Neuronal stem cell (in vitro differentiated cells): ENCODE measurements around the gene PLCXD3.
A peak's percentile ranks its signal among the peaks of the same experiment; 100 is the strongest.

Experiments
- DNase-seq: peaks from one replicate; pipeline ENCODE4 v3.0.0-alpha.2; 2013; ENCODE audit warnings: low spot score
- H2AFZ ChIP-seq: one replicate; pipeline ENCODE4 v1.6.1; 2013; ENCODE audit warnings: mild to moderate bottlenecking, low read length, inconsistent platforms
- H2AK5ac ChIP-seq: 2 replicates; pipeline ENCODE4 v1.6.1; 2013; ENCODE audit warnings: low read depth, mild to moderate bottlenecking, inconsistent platforms, low read length, moderate library complexity, mixed read lengths
- H2BK120ac ChIP-seq: 2 replicates; pipeline ENCODE4 v1.6.1; 2013; ENCODE audit warnings: low read depth, mild to moderate bottlenecking, inconsistent platforms, low read length, moderate library complexity, mixed read lengths
- H2BK12ac ChIP-seq: one replicate; pipeline ENCODE4 v1.6.1; 2013; ENCODE audit warnings: low read length, inconsistent platforms
- H2BK15ac ChIP-seq: 2 replicates; pipeline ENCODE4 v1.6.1; 2013; ENCODE audit warnings: mild to moderate bottlenecking, low read length, inconsistent platforms, mixed read lengths
- H2BK5ac ChIP-seq: one replicate; pipeline ENCODE4 v1.6.1; 2013; ENCODE audit warnings: inconsistent platforms, mild to moderate bottlenecking, low read length, moderate library complexity
- H3K14ac ChIP-seq: one replicate; pipeline ENCODE4 v1.6.1; 2013; ENCODE audit warnings: low read length, inconsistent platforms
- H3K18ac ChIP-seq: 2 replicates; pipeline ENCODE4 v1.6.1; 2013; ENCODE audit warnings: low read length, inconsistent platforms
- H3K23ac ChIP-seq: 2 replicates; pipeline ENCODE4 v1.6.1; 2013; ENCODE audit warnings: low read depth, mild to moderate bottlenecking, mixed read lengths, low read length, inconsistent platforms; ENCODE audit not compliant: poor library complexity
- H3K27ac ChIP-seq: replicated peaks from 3 replicates; pipeline ENCODE4 v1.5.1; 2013; ENCODE audit warnings: low read length, inconsistent platforms
- H3K27me3 ChIP-seq, 3 experiments: 2 replicates each; pipeline ENCODE4 v1.6.1; 2013; ENCODE audit warnings: low read length in 3 of 3, mild to moderate bottlenecking in 2 of 3, inconsistent platforms in 1 of 3, low read depth in 1 of 3, mixed read lengths in 1 of 3, moderate library complexity in 1 of 3; ENCODE audit not compliant: control insufficient read depth in 3 of 3, insufficient read depth in 3 of 3
- H3K36me3 ChIP-seq, 2 donors: replicated peaks in 1 of 2; 2 replicates each; pipeline ENCODE4 v1.6.1; 2013; ENCODE audit warnings: low read length in 2 of 2; ENCODE audit not compliant: control insufficient read depth in 2 of 2, insufficient read depth in 2 of 2
- H3K4ac ChIP-seq: 2 replicates; pipeline ENCODE4 v1.6.1; 2013; ENCODE audit warnings: inconsistent platforms, mild to moderate bottlenecking, low read length, moderate library complexity
- H3K4me1 ChIP-seq, 2 donors: 1 replicate in 1 of 2; 2 replicates in 1 of 2; pipeline ENCODE4 v1.6.1; 2013; ENCODE audit warnings: low read length in 2 of 2, low read depth in 1 of 2; ENCODE audit not compliant: control insufficient read depth in 2 of 2, insufficient read depth in 1 of 2
- H3K4me2 ChIP-seq: one replicate; pipeline ENCODE4 v1.6.1; 2013; ENCODE audit warnings: mild to moderate bottlenecking, low read length, inconsistent platforms; ENCODE audit not compliant: insufficient read depth, poor library complexity, severe bottlenecking
- H3K4me3 ChIP-seq, 2 donors: 2 replicates each; pipeline ENCODE4 v1.5.1; 2013; ENCODE audit warnings: low read length in 2 of 2, mild to moderate bottlenecking in 2 of 2, inconsistent platforms in 1 of 2, moderate library complexity in 1 of 2
- H3K79me1 ChIP-seq: one replicate; pipeline ENCODE4 v1.6.1; 2013; ENCODE audit warnings: low read depth, mild to moderate bottlenecking, inconsistent platforms, low read length, moderate library complexity
- H3K9ac ChIP-seq: one replicate; pipeline ENCODE4 v1.6.1; 2013; ENCODE audit warnings: mild to moderate bottlenecking, low read depth, low read length, inconsistent platforms; ENCODE audit not compliant: poor library complexity
- H3K9me3 ChIP-seq, 2 donors: replicated peaks in 1 of 2; 2 replicates each; pipeline versions ENCODE3 to v1.6.1; 2013; ENCODE audit warnings: low read length in 2 of 2, mild to moderate bottlenecking in 2 of 2, inconsistent platforms in 1 of 2, low read depth in 1 of 2, mixed read lengths in 1 of 2, moderate library complexity in 1 of 2; ENCODE audit not compliant: control insufficient read depth in 2 of 2, insufficient read depth in 1 of 2
- H4K8ac ChIP-seq: one replicate; pipeline ENCODE4 v1.6.1; 2013; ENCODE audit warnings: low read depth, mild to moderate bottlenecking, inconsistent platforms, low read length, moderate library complexity
- H4K91ac ChIP-seq: one replicate; pipeline ENCODE4 v1.6.1; 2013; ENCODE audit warnings: low read length, low read depth, mild to moderate bottlenecking, inconsistent platforms; ENCODE audit not compliant: poor library complexity
- WGBS, 2 donors: extraction: QIAGEN DNeasy Blood & Tissue Kit; methylation state at CpG; one replicate each; pipeline ENCODE4 v1.1.7; 2013; ENCODE audit warnings: missing lambda C conversion rate in 2 of 2, mixed read lengths in 1 of 2; ENCODE audit not compliant: insufficient read length in 2 of 2, insufficient replicate concordance in 1 of 2; ENCODE audit errors: extremely low coverage in 2 of 2; 5-methylcytosine and 5-hydroxymethylcytosine counted together

The PLCXD3 gene

DNA sequence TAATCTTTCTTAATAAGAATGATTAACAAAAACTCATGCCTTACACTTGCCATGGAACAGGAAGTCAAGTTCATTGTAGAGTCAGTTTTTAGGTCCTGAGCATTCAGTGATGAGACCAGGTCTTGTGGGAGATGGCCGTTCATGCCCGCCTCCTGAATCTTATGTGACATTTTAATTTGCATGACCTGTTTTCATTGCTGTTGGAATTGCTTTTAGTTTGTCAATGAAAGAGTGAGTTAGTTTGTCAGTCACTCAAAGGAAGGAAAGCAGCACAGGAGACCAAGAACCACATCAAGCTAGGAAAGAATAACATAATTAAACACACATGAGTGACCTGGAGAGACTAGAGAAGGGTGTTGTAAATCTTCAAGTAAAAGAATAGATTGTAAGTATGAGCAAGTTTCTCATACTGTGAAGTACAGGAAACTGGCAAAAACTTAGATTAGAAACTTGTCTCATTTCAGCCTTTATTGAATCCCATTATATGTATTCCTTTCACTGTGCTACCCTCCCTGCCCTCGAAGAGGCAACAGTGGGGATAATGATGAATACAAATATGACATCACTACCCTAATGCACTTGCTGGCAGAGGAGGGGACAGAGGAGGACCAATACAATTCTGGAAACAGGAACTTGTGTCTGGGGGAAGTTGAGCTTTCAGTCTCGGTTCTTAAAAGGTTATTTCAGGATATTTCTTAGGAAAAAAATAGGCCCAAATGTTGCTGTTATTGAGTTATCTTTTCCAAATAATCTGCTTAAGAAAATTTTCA is 232.7 kb downstream of the PLCXD3 start:
- no CpG with 5 or more reads among the region's 4 CpGs for WGBS, 2 donors
- H3K27me3 ChIP-seq = no peaks in the 10 kb centered on the region
- no peak overlapping the region for H4K8ac ChIP-seq

DNA sequence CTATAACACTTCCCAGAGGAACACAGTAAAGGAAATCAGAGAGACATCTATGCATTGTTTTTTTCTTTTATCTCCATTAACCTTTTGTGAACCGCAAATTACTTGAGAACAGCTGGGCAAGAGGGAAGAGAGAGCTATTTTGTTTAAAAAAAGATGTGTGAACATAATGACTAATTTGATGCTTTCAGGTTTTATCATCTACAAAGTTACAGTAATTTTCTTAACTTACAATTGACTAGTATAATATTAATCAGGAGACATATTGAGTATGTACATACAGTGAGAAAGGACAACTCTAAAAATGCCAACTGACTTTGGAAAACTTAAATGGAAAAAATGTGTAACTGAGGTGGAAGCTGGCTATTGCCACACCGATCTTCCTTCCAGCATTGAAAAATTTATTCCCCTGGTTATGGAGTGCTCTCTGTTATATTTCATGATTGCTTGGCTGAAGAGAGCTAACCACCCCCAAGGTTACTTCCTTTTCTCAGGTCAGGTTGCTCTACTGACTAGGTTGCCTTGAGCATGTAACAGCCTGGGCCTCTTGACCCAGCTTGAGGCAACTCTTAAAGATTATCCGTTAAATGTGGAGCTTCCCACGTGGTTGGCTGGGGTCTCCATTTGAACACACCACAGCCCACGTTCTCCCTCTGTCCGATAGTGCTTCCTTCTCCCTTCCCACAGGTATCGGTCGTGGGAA is 234.4 kb downstream of the PLCXD3 start:
- no peak overlapping the region for H2AK5ac ChIP-seq
- no peak overlapping the region for H4K8ac ChIP-seq
- H2BK15ac ChIP-seq = no peak overlapping the region
- H3K9ac ChIP-seq = no peak overlapping the region
- no peaks in the 10 kb centered on the region for H3K79me1 ChIP-seq
- H3K36me3 ChIP-seq = no peaks in the 10 kb centered on the region
- H3K9me3 ChIP-seq = no peaks in the 10 kb centered on the region
- H3K18ac ChIP-seq = no peak overlapping the region
- no peak overlapping the region for H3K4ac ChIP-seq
- H2BK12ac ChIP-seq = no peak overlapping the region
- WGBS, 2 donors = no CpG with 5 or more reads among the region's 8 CpGs
- no peak overlapping the region for H2BK120ac ChIP-seq
- no peaks in the 10 kb centered on the region for H3K27me3 ChIP-seq
- no peak overlapping the region for H3K27ac ChIP-seq
- H4K91ac ChIP-seq = no peak overlapping the region
- H3K4me3 ChIP-seq = no peak overlapping the region
- no peak overlapping the region for H2AFZ ChIP-seq
- no peak overlapping the region for H3K14ac ChIP-seq
- H3K4me2 ChIP-seq = no peak overlapping the region
- H3K4me1 ChIP-seq = no peaks in the 10 kb centered on the region
- no peak for DNase-seq
- no peak overlapping the region for H2BK5ac ChIP-seq
- no peak overlapping the region for H3K23ac ChIP-seq

More for the DNA sequence above, 232.7 kb downstream of the PLCXD3 start:
- Histone ChIP-seq H3K27ac (no peak overlapping the region), H3K14ac (no peak overlapping the region), H2BK12ac (no peak overlapping the region), H3K4me2 (no peak overlapping the region), H3K79me1 (no peaks in the 10 kb centered on the region), H2BK120ac (no peak overlapping the region), H3K36me3 (no peaks in the 10 kb centered on the region), H3K9ac (no peak overlapping the region), H2BK5ac (no peak overlapping the region), H3K23ac (no peak overlapping the region), H2BK15ac (no peak overlapping the region), H4K91ac (no peak overlapping the region), H3K18ac (no peak overlapping the region), H3K4me3 (no peak overlapping the region), H3K9me3 (no peaks in the 10 kb centered on the region), H2AFZ (no peak overlapping the region), H3K4me1 (no peaks in the 10 kb centered on the region), H2AK5ac (no peak overlapping the region), H3K4ac (no peak overlapping the region)
- DNase-seq = no peak

DNA sequence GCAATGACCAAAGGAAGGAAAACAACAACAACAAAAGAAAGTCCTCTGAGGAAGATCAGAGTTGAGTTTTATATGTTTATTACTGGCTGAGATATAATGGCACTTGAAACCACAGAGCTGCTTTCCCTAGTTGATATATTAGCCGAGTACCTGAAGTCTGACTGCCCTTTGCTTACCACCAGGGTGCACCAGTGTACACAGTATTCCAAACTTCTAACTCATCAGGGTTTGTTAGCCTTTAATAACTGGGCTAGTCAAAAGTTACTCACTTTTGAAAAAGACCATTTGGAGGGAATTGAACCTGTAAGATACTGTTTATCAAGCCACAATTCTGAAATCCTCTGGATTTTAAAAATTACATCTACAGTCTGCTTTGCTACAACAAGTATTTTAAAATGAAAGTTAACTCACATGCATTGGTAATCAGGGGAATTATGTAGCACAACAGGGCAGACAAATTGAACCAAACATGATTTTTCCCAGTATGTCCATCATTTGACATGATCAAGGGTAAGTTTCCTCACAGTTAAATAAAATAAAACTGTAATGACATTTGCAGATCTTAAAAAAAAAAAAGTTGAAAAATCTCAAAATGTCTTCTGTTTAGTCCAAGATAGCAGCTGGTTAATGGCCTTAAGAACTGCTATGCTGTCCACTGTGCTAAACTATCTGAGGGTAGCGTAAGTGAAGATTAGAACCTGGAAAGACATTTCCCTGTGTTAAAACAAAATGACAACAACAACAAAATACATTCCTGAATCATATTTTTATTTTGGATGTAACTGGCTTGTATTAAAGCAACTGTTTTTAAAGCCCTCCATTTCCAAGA is 239.8 kb downstream of the PLCXD3 start:
- Histone ChIP-seq H3K36me3 (no peaks in the 10 kb centered on the region), H3K4ac (no peak overlapping the region), H2AK5ac (no peak overlapping the region), H2BK5ac (no peak overlapping the region), H4K8ac (no peak overlapping the region), H2BK120ac (no peak overlapping the region), H3K18ac (no peak overlapping the region), H3K27ac (no peak overlapping the region), H3K23ac (no peak overlapping the region), H3K4me3 (no peak overlapping the region), H2BK12ac (no peak overlapping the region), H2AFZ (no peak overlapping the region), H3K14ac (no peak overlapping the region), H4K91ac (no peak overlapping the region), H3K4me1 (no peaks in the 10 kb centered on the region), H3K27me3 (no peaks in the 10 kb centered on the region), H2BK15ac (no peak overlapping the region), H3K79me1 (no peaks in the 10 kb centered on the region), H3K4me2 (no peak overlapping the region), H3K9ac (no peak overlapping the region), H3K9me3 (no peaks in the 10 kb centered on the region)
- DNase-seq = peak; percentile 40
- no CpG with 5 or more reads among the region's 2 CpGs for WGBS, 2 donors

DNA sequence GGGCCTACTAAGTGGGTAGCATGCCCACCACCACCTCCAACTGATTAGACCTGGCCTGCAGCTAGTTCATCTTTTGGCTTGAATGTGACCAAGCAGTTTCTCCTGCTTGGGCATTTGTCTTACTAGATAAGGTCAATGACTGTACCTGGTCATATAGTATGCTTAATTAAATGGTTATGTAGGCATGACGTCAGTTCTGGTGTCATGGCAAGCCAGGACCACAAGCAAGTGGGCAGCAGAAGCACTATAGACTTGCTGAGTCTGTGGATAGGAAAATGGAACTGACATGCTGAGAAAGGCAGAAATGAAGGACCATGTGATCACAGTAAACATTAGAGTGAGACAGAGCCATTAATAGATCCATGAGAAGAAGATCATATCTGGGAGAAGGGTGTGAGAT is 241.5 kb downstream of the PLCXD3 start:
- Histone ChIP-seq H3K27ac (no peak overlapping the region), H3K9me3 (no peaks in the 10 kb centered on the region), H3K23ac (no peak overlapping the region), H3K36me3 (no peaks in the 10 kb centered on the region), H3K18ac (no peak overlapping the region), H2BK12ac (no peak overlapping the region), H3K4me1 (no peaks in the 10 kb centered on the region), H3K14ac (no peak overlapping the region), H3K4ac (no peak overlapping the region), H3K4me3 (no peak overlapping the region), H2AFZ (no peak overlapping the region), H3K79me1 (no peaks in the 10 kb centered on the region), H3K4me2 (no peak overlapping the region), H4K8ac (no peak overlapping the region), H2BK120ac (no peak overlapping the region), H2BK5ac (no peak overlapping the region), H4K91ac (no peak overlapping the region), H3K9ac (no peak overlapping the region), H2BK15ac (no peak overlapping the region), H3K27me3 (no peaks in the 10 kb centered on the region), H2AK5ac (no peak overlapping the region)
- DNase-seq = no peak
- no CpG with 5 or more reads among the region's 1 CpG for WGBS, 2 donors
